OCI-LY1 (cell line): Measurements from ENCODE around the gene CHCHD6.

ENCODE experiments used
- H2AFZ ChIP-seq: fragments of 200-600 bp; sonication (generic), shearing (Covaris generic); 2 replicates; pipeline ENCODE4 v1.6.0; 2014; ENCODE audit warnings: antibody characterized with exemption, mild to moderate bottlenecking, low read length
- H3F3A ChIP-seq: fragments of 200-600 bp; sonication (generic), shearing (Covaris generic); 2 replicates; pipeline ENCODE4 v1.6.0; 2014; ENCODE audit warnings: mild to moderate bottlenecking, antibody characterized with exemption, low read length, moderate library complexity; ENCODE audit not compliant: insufficient read depth
- H3K27ac ChIP-seq: fragments of 200-600 bp; sonication (generic); 2 replicates; pipeline ENCODE4 v1.5.1; 2014; ENCODE audit warnings: low read length, mixed run types, mild to moderate bottlenecking, low read depth; ENCODE audit not compliant: poor library complexity, severe bottlenecking
- H3K27me3 ChIP-seq: fragments of 200-600 bp; sonication (generic); 2 replicates; pipeline ENCODE4 v1.6.0; 2014; ENCODE audit warnings: antibody characterized with exemption, mild to moderate bottlenecking, low read length, moderate library complexity; ENCODE audit not compliant: insufficient read depth
- H3K36me3 ChIP-seq: fragments of 200-600 bp; sonication (generic); 2 replicates; pipeline ENCODE4 v1.6.1; 2014; ENCODE audit warnings: mild to moderate bottlenecking, antibody characterized with exemption, low read length, moderate library complexity, mixed read lengths; ENCODE audit not compliant: insufficient read depth
- H3K4me1 ChIP-seq: fragments of 200-600 bp; sonication (generic); 2 replicates; pipeline ENCODE4 v1.5.1; 2014; ENCODE audit warnings: mild to moderate bottlenecking, low read length, moderate library complexity; ENCODE audit not compliant: insufficient read depth, severe bottlenecking
- H3K4me2 ChIP-seq: fragments of 200-600 bp; sonication (generic), shearing (Covaris generic); 2 replicates; pipeline ENCODE4 v1.6.1; 2014; ENCODE audit warnings: low read length
- H3K4me3 ChIP-seq: fragments of 200-600 bp; sonication (generic); 2 replicates; pipeline ENCODE4 v1.5.1; 2014; ENCODE audit warnings: low read length, low read depth, mild to moderate bottlenecking, mixed read lengths; ENCODE audit not compliant: poor library complexity, severe bottlenecking
- H3K79me2 ChIP-seq: fragments of 200-600 bp; shearing (Covaris generic); 2 replicates; pipeline ENCODE4 v1.6.1; 2016; ENCODE audit warnings: mixed run types, low read length, mixed read lengths; ENCODE audit not compliant: insufficient read depth
- H3K9ac ChIP-seq: fragments of 200-600 bp; sonication (generic), shearing (Covaris generic); 2 replicates; pipeline ENCODE4 v1.6.1; 2014; ENCODE audit warnings: mild to moderate bottlenecking, low read length, mixed read lengths
- H3K9me2 ChIP-seq: fragments of 200-600 bp; sonication (generic), shearing (Covaris generic); 2 replicates; pipeline ENCODE4 v1.6.1; 2014; ENCODE audit warnings: low read depth, mild to moderate bottlenecking, low read length, mixed read lengths
- H3K9me3 ChIP-seq: fragments of 200-600 bp; shearing (Covaris generic); 2 replicates; pipeline ENCODE4 v1.6.1; 2014; ENCODE audit warnings: low read length, mixed read lengths
- H4K20me1 ChIP-seq: fragments of 200-600 bp; sonication (generic), shearing (Covaris generic); 2 replicates; pipeline ENCODE4 v1.6.0; 2016; ENCODE audit warnings: mild to moderate bottlenecking, low read length; ENCODE audit not compliant: insufficient read depth
- CTCF ChIP-seq: fragments of 200-600 bp; sonication (generic), shearing (Covaris generic); IDR thresholded peaks from 2 replicates; pipeline ENCODE4 v1.5.1; 2017; ENCODE audit warnings: mild to moderate bottlenecking, antibody characterized with exemption, low read length, moderate library complexity, mixed read lengths
- EZH2 ChIP-seq: fragments of 200-600 bp; sonication (generic), shearing (Covaris generic); IDR thresholded peaks from 2 replicates; pipeline ENCODE4 v1.8.0; 2017; ENCODE audit warnings: borderline replicate concordance, mixed run types, mild to moderate bottlenecking, antibody characterized with exemption, low read length, moderate library complexity, mixed read lengths

The CHCHD6 gene

GRCh38 chr3:126749931-126750755 is 46.1 kb downstream of the CHCHD6 start:
- no peak overlapping the region for H3K9ac ChIP-seq
- H2AFZ ChIP-seq = no peak overlapping the region
- no peaks in the 10 kb centered on the region for H3F3A ChIP-seq
- no peak overlapping the region for H3K4me3 ChIP-seq
- H3K27ac ChIP-seq = no peak overlapping the region
- no peaks in the 10 kb centered on the region; the same call in 1 of the 2 replicates for H3K27me3 ChIP-seq
- no peak for TF ChIP-seq CTCF
- no peak for TF ChIP-seq EZH2
- H3K9me2 ChIP-seq = no peaks in the 10 kb centered on the region
- H3K36me3 ChIP-seq = no peaks in the 10 kb centered on the region
- H3K9me3 ChIP-seq = no peaks in the 10 kb centered on the region
- no peaks in the 10 kb centered on the region for H4K20me1 ChIP-seq
- no peak overlapping the region for H3K4me2 ChIP-seq
- H3K4me1 ChIP-seq = no peaks in the 10 kb centered on the region
- no peaks in the 10 kb centered on the region for H3K79me2 ChIP-seq

GRCh38 chr3:126750756-126751121 is 46.7 kb downstream of the CHCHD6 start:
- H3K9me3 ChIP-seq = no peaks in the 10 kb centered on the region
- no peaks in the 10 kb centered on the region for H3K36me3 ChIP-seq
- H3K9ac ChIP-seq = no peak overlapping the region
- no peaks in the 10 kb centered on the region for H3F3A ChIP-seq
- H2AFZ ChIP-seq = no peak overlapping the region
- H3K79me2 ChIP-seq = no peaks in the 10 kb centered on the region
- H3K9me2 ChIP-seq = no peaks in the 10 kb centered on the region
- no peaks in the 10 kb centered on the region; the same call in 1 of the 2 replicates for H3K27me3 ChIP-seq
- TF ChIP-seq CTCF (no peak), EZH2 (no peak)
- H3K4me1 ChIP-seq = no peaks in the 10 kb centered on the region
- no peak overlapping the region for H3K4me2 ChIP-seq
- H3K27ac ChIP-seq = no peak overlapping the region
- H4K20me1 ChIP-seq = no peaks in the 10 kb centered on the region
- no peak overlapping the region for H3K4me3 ChIP-seq

GRCh38 chr3:126751611-126752302 is 47.7 kb downstream of the CHCHD6 start:
- Histone ChIP-seq H3F3A (no peaks in the 10 kb centered on the region), H3K4me2 (no peak overlapping the region), H3K4me3 (no peak overlapping the region), H3K9me3 (no peaks in the 10 kb centered on the region), H4K20me1 (no peaks in the 10 kb centered on the region), H2AFZ (no peak overlapping the region), H3K79me2 (no peaks in the 10 kb centered on the region), H3K9ac (no peak overlapping the region), H3K36me3 (no peaks in the 10 kb centered on the region), H3K27ac (no peak overlapping the region), H3K4me1 (no peaks in the 10 kb centered on the region), H3K27me3 (no peaks in the 10 kb centered on the region; the same call in 1 of the 2 replicates), H3K9me2 (no peaks in the 10 kb centered on the region)
- TF ChIP-seq EZH2 (no peak), CTCF (no peak)
